ENCODE measurements around the gene RALGPS1.

The RALGPS1 gene

GRCh38 chr9:127077644-127077946, 163.0 kb downstream of the RALGPS1 start:
- TF ChIP-seq SPI1 (IDR thresholded peaks at IDR 0.05; ENCODE audit: borderline replicate concordance, low read depth): no peak
- no peak for TF ChIP-seq GABPA (IDR thresholded peaks at IDR 0.05; ENCODE audit: low read depth)
- TF ChIP-seq CTCF (IDR thresholded peaks at IDR 0.05; ENCODE audit: insufficient read depth, low read length): no peak
- no peak for TF ChIP-seq REST (IDR thresholded peaks at IDR 0.05; ENCODE audit: insufficient replicate concordance, low read depth)
- TF ChIP-seq POLR2AphosphoS5 (IDR thresholded peaks at IDR 0.05; ENCODE audit: low read depth): no peak
- H3K4me3 ChIP-seq (replicated peaks; ENCODE audit: insufficient read depth, low read length): no peak overlapping the region
- H3K27ac ChIP-seq (replicated peaks): no peak overlapping the region
- peaks cover 3% of the 10 kb centered on the region for H3K27me3 ChIP-seq (ENCODE audit: insufficient read depth, poor library complexity, severe bottlenecking)
- no peak for DNase-seq (ENCODE audit: low read depth in 1 of 2, low spot score in 1 of 2)

GRCh38 chr9:127078336-127078735, 163.8 kb downstream of the RALGPS1 start:
- TF ChIP-seq POLR2AphosphoS5 (IDR thresholded peaks at IDR 0.05; ENCODE audit: low read depth) (no peak), GABPA (IDR thresholded peaks at IDR 0.05; ENCODE audit: low read depth) (no peak), REST (IDR thresholded peaks at IDR 0.05; ENCODE audit: insufficient replicate concordance, low read depth) (no peak), SPI1 (IDR thresholded peaks at IDR 0.05; ENCODE audit: borderline replicate concordance, low read depth) (no peak), CTCF (IDR thresholded peaks at IDR 0.05; ENCODE audit: insufficient read depth, low read length) (no peak)
- DNase-seq (ENCODE audit: low read depth in 1 of 2, low spot score in 1 of 2): no peak
- peaks cover 3% of the 10 kb centered on the region for H3K27me3 ChIP-seq (ENCODE audit: insufficient read depth, poor library complexity, severe bottlenecking)
- no peak overlapping the region for H3K4me3 ChIP-seq (replicated peaks; ENCODE audit: insufficient read depth, low read length)
- no peak overlapping the region for H3K27ac ChIP-seq (replicated peaks)

- Histone ChIP-seq H3K27me3 (ENCODE audit: insufficient read depth, poor library complexity, severe bottlenecking) (peaks cover 3% of the 10 kb centered on the region), H3K27ac (replicated peaks) (no peak overlapping the region), H3K4me3 (replicated peaks; ENCODE audit: insufficient read depth, low read length) (no peak overlapping the region)
- no peak for TF ChIP-seq CTCF (IDR thresholded peaks at IDR 0.05; ENCODE audit: insufficient read depth, low read length)
- DNase-seq (ENCODE audit: low read depth in 1 of 2, low spot score in 1 of 2): no peak
These were observed 164.4 kb downstream of the RALGPS1 start for GRCh38 chr9:127078988-127079387.

GRCh38 chr9:127079446-127080140, 165.0 kb downstream of the RALGPS1 start:
- Histone ChIP-seq H3K27ac (replicated peaks) (no peak overlapping the region), H3K4me3 (replicated peaks; ENCODE audit: insufficient read depth, low read length) (no peak overlapping the region), H3K27me3 (ENCODE audit: insufficient read depth, poor library complexity, severe bottlenecking) (peaks cover 3% of the 10 kb centered on the region)
- DNase-seq (ENCODE audit: low read depth in 1 of 2, low spot score in 1 of 2): no peak
- TF ChIP-seq POLR2AphosphoS5 (IDR thresholded peaks at IDR 0.05; ENCODE audit: low read depth) (no peak), REST (IDR thresholded peaks at IDR 0.05; ENCODE audit: insufficient replicate concordance, low read depth) (no peak), SPI1 (IDR thresholded peaks at IDR 0.05; ENCODE audit: borderline replicate concordance, low read depth) (no peak), CTCF (IDR thresholded peaks at IDR 0.05; ENCODE audit: insufficient read depth, low read length) (no peak), GABPA (IDR thresholded peaks at IDR 0.05; ENCODE audit: low read depth) (no peak)
